K562 (cell line): ENCODE results near the gene MAGI3. TPM values are rescaled to one million over a fixed set of nuclear protein-coding genes. Genes with fewer than 3 reads are reported as not detected.

Experiments used
- ATF1 ChIP-seq, 2 experiments: fragments of 450-650 bp in 1 of 2; IDR thresholded peaks; 2 replicates each; pipeline ENCODE4 v1.6.1; 2016; ENCODE audit warnings: missing compliant biosample characterization in 1 of 2, missing genetic modification characterization in 1 of 2
- ATF6 ChIP-seq: sonication (generic); formaldehyde crosslinking; IDR thresholded peaks from 2 replicates; pipeline ENCODE4 v1.4.0; 2020; ENCODE audit warnings: mild to moderate bottlenecking, missing genetic modification reagents
- SIRT6 ChIP-seq: IDR thresholded peaks from one replicate; pipeline ENCODE4 v1.6.1; 2012; ENCODE audit warnings: low read depth, mild to moderate bottlenecking, control low read depth, inconsistent platforms, low read length, moderate library complexity
- SPI1 ChIP-seq: IDR thresholded peaks from 2 replicates; pipeline ENCODE4 v1.6.1; 2011; ENCODE audit warnings: low read depth, low read length, control low read depth, borderline replicate concordance
- SREBF1 ChIP-seq: fragments of 150-350 bp; IDR thresholded peaks from 2 replicates; pipeline ENCODE4 v1.6.1; 2014; ENCODE audit warnings: antibody characterized with exemption, low read depth, low read length, borderline replicate concordance
- ZKSCAN8 ChIP-seq: fragments of 200-800 bp; sonication (Bioruptor generic); IDR thresholded peaks from 2 replicates; pipeline ENCODE4 v1.6.1; 2016; ENCODE audit warnings: missing genetic modification characterization, missing compliant biosample characterization
- ZNF407 ChIP-seq: fragments of 450-650 bp; IDR thresholded peaks from 2 replicates; pipeline ENCODE4 v1.6.1; 2016; ENCODE audit warnings: low read depth
- ZNF57 ChIP-seq: fragments of 450-650 bp; formaldehyde crosslinking; IDR thresholded peaks from 2 replicates; pipeline ENCODE4 v1.4.0; 2020; ENCODE audit warnings: mild to moderate bottlenecking, moderate library complexity
- polyA plus RNA-seq, 8 experiments: library from polyadenylated mRNA; depleted of rRNA in 4 of 8; stranded (reverse) in 5 of 8; unstranded in 3 of 8; fragments of >200 nt; fragmentation: Nextera tagmentation in 2 of 8; fragmentation: Illumina TruSeq in 1 of 8; extraction: Ambion mirVana in 2 of 8; extraction: Trizol in 1 of 8; gene quantifications; 2 replicates each; pipeline versions ENCODE4 v1.2.1 to v1.2.3, GENCODE V29; 2011 to 2014; ENCODE audit warnings: inconsistent platforms in 1 of 8, missing spikeins in 1 of 8
- total RNA-seq, 7 experiments: library from RNA; depleted of rRNA in 6 of 7; stranded (reverse); fragments of >200 nt in 6 of 7; fragmentation: Illumina TruSeq in 2 of 7; extraction: Trizol in 2 of 7; gene quantifications; 2 replicates each; pipeline versions ENCODE4 v1.2.1 to v1.2.3, GENCODE V29; 2011 to 2021; ENCODE audit warnings: low replicate concordance in 1 of 7
- TF ChIP-seq, protein P1 (sequence below): IDR thresholded peaks from 2 replicates; pipeline ENCODE4 v1.6.1; 2012; ENCODE audit warnings: low read depth, low read length, improper control_type of control experiment, borderline replicate concordance
- TF ChIP-seq, protein P2 (sequence below): fragments of 250-450 bp; sonication (Bioruptor Pico); IDR thresholded peaks from 2 replicates; pipeline ENCODE4 v1.8.0; 2022; ENCODE audit warnings: inconsistent platforms

The MAGI3 gene
- total and polyA plus RNA-seq, 9 of the 15 experiments (the other 6 are each of a cell fraction or from before 2014, with no cell fraction given): 1.0 to 8.6 (median 5.5) TPM

GRCh38 chr1:113389953-113390834 lies at the start of gene MAGI3 (continued):
- TF ChIP-seq SPI1: no peak
- TF ChIP-seq SREBF1: no peak
- no peak for TF ChIP-seq ZNF407
- TF ChIP-seq, protein P1, sequence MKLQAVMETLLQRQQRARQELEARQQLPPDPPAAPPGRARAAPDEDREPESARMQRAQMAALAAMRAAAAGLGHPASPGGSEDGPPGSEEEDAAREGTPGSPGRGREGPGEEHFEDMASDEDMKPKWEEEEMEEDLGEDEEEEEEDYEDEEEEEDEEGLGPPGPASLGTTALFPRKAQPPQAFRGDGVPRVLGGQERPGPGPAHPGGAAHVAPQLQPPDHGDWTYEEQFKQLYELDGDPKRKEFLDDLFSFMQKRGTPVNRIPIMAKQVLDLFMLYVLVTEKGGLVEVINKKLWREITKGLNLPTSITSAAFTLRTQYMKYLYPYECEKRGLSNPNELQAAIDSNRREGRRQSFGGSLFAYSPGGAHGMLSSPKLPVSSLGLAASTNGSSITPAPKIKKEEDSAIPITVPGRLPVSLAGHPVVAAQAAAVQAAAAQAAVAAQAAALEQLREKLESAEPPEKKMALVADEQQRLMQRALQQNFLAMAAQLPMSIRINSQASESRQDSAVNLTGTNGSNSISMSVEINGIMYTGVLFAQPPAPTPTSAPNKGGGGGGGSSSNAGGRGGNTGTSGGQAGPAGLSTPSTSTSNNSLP: no peak; the same call in 1 of the 2 replicates
- no peak for TF ChIP-seq ZNF57
- TF ChIP-seq ZKSCAN8 (CRISPR knock-in tag): no peak
- TF ChIP-seq, protein P2, sequence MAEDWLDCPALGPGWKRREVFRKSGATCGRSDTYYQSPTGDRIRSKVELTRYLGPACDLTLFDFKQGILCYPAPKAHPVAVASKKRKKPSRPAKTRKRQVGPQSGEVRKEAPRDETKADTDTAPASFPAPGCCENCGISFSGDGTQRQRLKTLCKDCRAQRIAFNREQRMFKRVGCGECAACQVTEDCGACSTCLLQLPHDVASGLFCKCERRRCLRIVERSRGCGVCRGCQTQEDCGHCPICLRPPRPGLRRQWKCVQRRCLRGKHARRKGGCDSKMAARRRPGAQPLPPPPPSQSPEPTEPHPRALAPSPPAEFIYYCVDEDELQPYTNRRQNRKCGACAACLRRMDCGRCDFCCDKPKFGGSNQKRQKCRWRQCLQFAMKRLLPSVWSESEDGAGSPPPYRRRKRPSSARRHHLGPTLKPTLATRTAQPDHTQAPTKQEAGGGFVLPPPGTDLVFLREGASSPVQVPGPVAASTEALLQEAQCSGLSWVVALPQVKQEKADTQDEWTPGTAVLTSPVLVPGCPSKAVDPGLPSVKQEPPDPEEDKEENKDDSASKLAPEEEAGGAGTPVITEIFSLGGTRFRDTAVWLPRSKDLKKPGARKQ (CRISPR knock-in tag): no peak
- no peak for TF ChIP-seq SIRT6
- no peak for TF ChIP-seq ATF6 (CRISPR knock-in tag)
- TF ChIP-seq ATF1 (CRISPR knock-in tag; IDR thresholded peaks at IDR 0.05): peak; percentile 29; the same call in 1 of the 2 replicates
- peak; percentile 93 for TF ChIP-seq ATF1 (tag; IDR thresholded peaks at IDR 0.05)
